ENCODE results near the gene PNMA8A. TPM values are rescaled to one million over a fixed set of nuclear protein-coding genes. Genes with fewer than 3 reads are reported as not detected.

PNMA8A gene
- total RNA-seq, 4 donors from 2014 or later: 0.30 to 4.0 (median 2.7) TPM

GRCh38 chr19:46470376-46470775, 987 bp downstream of the PNMA8A start:
- intact Hi-C loops (cut with DNase I; ENCODE audit: low total_unique reads): no loop called here
- H3K4me3 ChIP-seq (ENCODE audit: low read depth, poor library complexity, severe bottlenecking): no peak overlapping the region
- WGBS, 2 donors: 93 to 96% methylated on average over 9 to 10 of the region's 10 CpGs
- no peak for DNase-seq (ENCODE audit: low spot score in 2 of 2)
- TF ChIP-seq CTCF (IDR thresholded peaks at IDR 0.05) (no peak), POLR2A (IDR thresholded peaks at IDR 0.05) (no peak)

- 92 to 95% methylated on average over 18 of the region's 18 CpGs for WGBS, 2 donors
- H3K4me3 ChIP-seq (ENCODE audit: low read depth, poor library complexity, severe bottlenecking): no peak overlapping the region
- DNase-seq (ENCODE audit: low spot score in 2 of 2): no peak
- intact Hi-C loops (cut with DNase I; ENCODE audit: low total_unique reads): no loop called here
- TF ChIP-seq POLR2A (IDR thresholded peaks at IDR 0.05): no peak
- TF ChIP-seq CTCF (IDR thresholded peaks at IDR 0.05): no peak
These were observed 1.7 kb downstream of the PNMA8A start for GRCh38 chr19:46469541-46470185.

DNA sequence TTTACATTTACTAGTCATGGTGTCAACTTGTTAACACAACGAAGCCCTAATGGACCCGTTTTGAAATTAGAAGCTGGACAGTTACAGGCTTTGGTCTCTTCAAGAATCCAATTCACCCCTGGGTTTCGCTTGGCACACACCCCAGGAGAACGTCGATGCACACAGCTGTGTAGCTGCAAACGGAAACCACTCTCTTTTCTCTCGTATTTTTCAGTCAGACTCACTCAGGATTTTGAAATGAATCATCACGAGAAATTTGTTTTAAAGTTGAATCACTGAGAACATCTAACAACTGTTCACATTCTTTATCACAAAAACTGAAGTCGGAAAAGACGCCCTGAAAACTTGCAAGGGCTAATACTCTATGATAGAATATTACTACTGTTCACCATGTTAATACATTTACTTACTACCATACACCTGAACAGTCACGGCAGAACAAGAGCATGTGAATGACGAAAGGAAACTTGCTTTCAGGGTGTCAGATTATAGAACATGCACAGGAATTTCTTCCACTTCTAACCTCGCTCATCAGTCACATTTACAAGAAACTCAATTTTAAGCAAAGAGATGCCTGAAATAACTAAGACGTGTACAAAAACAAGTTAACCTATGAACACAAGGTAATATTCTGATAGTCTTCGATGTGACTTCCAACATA, 4.7 kb downstream of the PNMA8A start:
- intact Hi-C loops (cut with DNase I; ENCODE audit: low total_unique reads): no loop called here
- no peak overlapping the region for H3K4me3 ChIP-seq (ENCODE audit: low read depth, poor library complexity, severe bottlenecking)
- no peak for DNase-seq (ENCODE audit: low spot score in 2 of 2)
- TF ChIP-seq POLR2A (IDR thresholded peaks at IDR 0.05): no peak
- no peak for TF ChIP-seq CTCF (IDR thresholded peaks at IDR 0.05)
- WGBS, 2 donors: 33 to 40% methylated on average over 15 of the region's 15 CpGs

GRCh38 chr19:46463516-46463915, 7.8 kb downstream of the PNMA8A start:
- TF ChIP-seq POLR2A (IDR thresholded peaks at IDR 0.05) (no peak), CTCF (IDR thresholded peaks at IDR 0.05) (no peak)
- DNase-seq (ENCODE audit: low spot score in 2 of 2): no peak
- intact Hi-C loops (cut with DNase I; ENCODE audit: low total_unique reads): no loop called here
- no peak overlapping the region for H3K4me3 ChIP-seq (ENCODE audit: low read depth, poor library complexity, severe bottlenecking)
- WGBS, 2 donors: 83 to 85% methylated on average over 7 of the region's 7 CpGs

DNA sequence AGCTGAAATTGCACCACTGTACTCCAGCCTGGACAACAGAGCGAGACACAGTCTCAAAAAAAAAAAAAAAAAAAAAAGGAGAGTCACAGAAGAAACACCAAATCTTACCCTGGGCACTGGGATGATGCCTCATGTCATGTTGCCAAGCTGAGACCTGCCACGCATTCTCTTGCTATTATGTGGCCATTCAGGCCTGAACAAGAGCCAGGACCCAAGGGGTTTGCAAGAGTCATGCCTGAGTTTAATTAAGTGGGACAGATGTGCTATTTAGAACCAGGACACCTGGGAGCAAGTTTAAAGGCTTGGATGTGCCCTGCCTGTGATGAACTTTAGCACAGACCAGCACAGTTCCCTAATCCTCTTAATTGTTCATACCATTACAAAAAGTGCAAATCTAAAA, 9.8 kb downstream of the PNMA8A start:
- H3K4me3 ChIP-seq (ENCODE audit: low read depth, poor library complexity, severe bottlenecking): no peak overlapping the region
- intact Hi-C loops (cut with DNase I; ENCODE audit: low total_unique reads): no loop called here
- DNase-seq (ENCODE audit: low spot score in 2 of 2): no peak
- TF ChIP-seq POLR2A (IDR thresholded peaks at IDR 0.05) (no peak), CTCF (IDR thresholded peaks at IDR 0.05) (no peak)
- 38 to 62% methylated on average over 2 of the region's 2 CpGs for WGBS, 2 donors

All from lower leg skin (tissue), 4 donors.